Measurements from ENCODE around the gene ACVR2B.

DNA sequence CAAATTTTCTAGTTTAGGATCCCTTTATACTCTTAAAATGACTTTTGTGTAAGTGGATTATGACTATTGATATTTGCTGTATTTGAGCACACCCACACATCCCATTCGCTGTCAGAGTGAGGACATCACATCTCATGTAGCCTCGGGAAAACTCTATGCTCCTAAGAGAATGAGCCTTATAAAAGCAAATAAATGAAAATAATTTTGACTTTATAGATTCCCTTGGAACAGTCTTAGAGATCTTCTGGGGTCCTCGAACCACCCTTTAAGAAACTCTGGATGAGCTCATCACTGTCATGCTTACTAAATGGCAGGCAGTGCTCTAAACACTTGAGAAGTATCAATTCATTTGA is 26.4 kb downstream of the ACVR2B start:
- TF ChIP-seq CTCF (IDR thresholded peaks at IDR 0.05) (no peak), POLR2A (IDR thresholded peaks at IDR 0.05) (no peak)
